ENCODE results near the gene SBF1.

Gene SBF1

GRCh38 chr22:50465066-50465930, 9.5 kb downstream of the SBF1 start:
- DNase-seq, result no peak

- no peak for DNase-seq
Measured at GRCh38 chr22:50464451-50464850, 10.4 kb downstream of the SBF1 start.

GRCh38 chr22:50463188-50463900, 11.5 kb downstream of the SBF1 start:
- no peak for DNase-seq

GRCh38 chr22:50461979-50462540, 12.8 kb downstream of the SBF1 start:
- no peak for DNase-seq

GRCh38 chr22:50461536-50461935, 13.3 kb downstream of the SBF1 start:
- no peak for DNase-seq

GRCh38 chr22:50460938-50461337, 13.9 kb downstream of the SBF1 start:
- no peak for DNase-seq

- DNase-seq, result no peak
Measured at GRCh38 chr22:50459496-50460140, 15.2 kb downstream of the SBF1 start.

GRCh38 chr22:50459016-50459415, 15.8 kb downstream of the SBF1 start:
- no peak for DNase-seq

- no peak for DNase-seq
Measured at GRCh38 chr22:50456466-50457234, 18.2 kb downstream of the SBF1 start.

GRCh38 chr22:50456026-50456425, 18.8 kb downstream of the SBF1 start:
- no peak for DNase-seq

- DNase-seq, result no peak
Measured at GRCh38 chr22:50455201-50455600, 19.6 kb downstream of the SBF1 start.

GRCh38 chr22:50454556-50455075, 20.2 kb downstream of the SBF1 start:
- DNase-seq, result no peak

GRCh38 chr22:50452649-50453048, 22.2 kb downstream of the SBF1 start:
- no peak for DNase-seq

- DNase-seq, result no peak
Measured at GRCh38 chr22:50447576-50448551, 27.0 kb downstream of the SBF1 start.

GRCh38 chr22:50446708-50447575, 27.9 kb downstream of the SBF1 start:
- no peak for DNase-seq

GRCh38 chr22:50445880-50446707, 28.7 kb downstream of the SBF1 start:
- no peak for DNase-seq

- DNase-seq, result no peak
Measured at GRCh38 chr22:50445071-50445879, 29.6 kb downstream of the SBF1 start.

- DNase-seq, result no peak
Measured at GRCh38 chr22:50444663-50445062, 30.2 kb downstream of the SBF1 start.

All from NCI-H187 treated with DMSO at 0.1 percent for 48 hours (cell line).